ENCODE data around the gene CABP4. TPM values are rescaled to one million over a fixed set of nuclear protein-coding genes. Genes with fewer than 3 reads are reported as not detected.

Gene CABP4
- total and polyA plus RNA-seq, 8 donors, result 0.58 to 1.5 (median 0.99) TPM; not detected in 1

GRCh38 chr11:67449116-67449844 is 5.9 kb upstream of the CABP4 start:
- H3K27me3 ChIP-seq, result no peaks in the 10 kb centered on the region
- 50 to 54% methylated on average over 9 of the region's 9 CpGs for WGBS, 2 donors
- H3K36me3 ChIP-seq, result no peaks in the 10 kb centered on the region
- ATAC-seq, result peak in 2 of 4 donors; percentile 30 to 66
- TF ChIP-seq CTCF (IDR thresholded peaks at IDR 0.05), result no peak
- H3K9me3 ChIP-seq, result no peaks in the 10 kb centered on the region
- no peak overlapping the region for H3K4me3 ChIP-seq
- DNase-seq, result no peak
- intact Hi-C loops (cut with DNase I), result no loop called here
- peaks cover 0 to 3% (median 0%) of the 10 kb centered on the region in 3 donors for H3K4me1 ChIP-seq
- no peak for FAIRE-seq
- no peak overlapping the region for H3K27ac ChIP-seq

- WGBS, 2 donors, result 88 to 90% methylated on average over 24 to 25 of the region's 25 CpGs
- H3K27ac ChIP-seq, result no peak overlapping the region
- intact Hi-C loops (cut with DNase I), result no loop called here
- H3K4me1 ChIP-seq, result peaks cover 0 to 2% (median 0%) of the 10 kb centered on the region in 3 donors
- no peak for FAIRE-seq
- no peak for TF ChIP-seq CTCF (IDR thresholded peaks at IDR 0.05)
- H3K9me3 ChIP-seq, result no peaks in the 10 kb centered on the region
- DNase-seq, result peak in 1 of 6 donors; percentile 48
- ATAC-seq, result no peak
- no peaks in the 10 kb centered on the region for H3K27me3 ChIP-seq
- H3K4me3 ChIP-seq, result no peak overlapping the region
- H3K36me3 ChIP-seq, result no peaks in the 10 kb centered on the region
Measured at GRCh38 chr11:67450796-67451657, 4.1 kb upstream of the CABP4 start.

- DNase-seq (no peak), FAIRE-seq (no peak), ATAC-seq (no peak)
- WGBS, 2 donors, result 88 to 95% methylated on average over 14 of the region's 14 CpGs
- Histone ChIP-seq H3K4me3 (no peak overlapping the region), H3K27ac (no peak overlapping the region), H3K36me3 (no peaks in the 10 kb centered on the region), H3K4me1 (peaks cover 0 to 2% (median 0%) of the 10 kb centered on the region in 3 donors), H3K27me3 (no peaks in the 10 kb centered on the region), H3K9me3 (no peaks in the 10 kb centered on the region)
- intact Hi-C loops (cut with DNase I), result no loop called here
- TF ChIP-seq CTCF (IDR thresholded peaks at IDR 0.05), result no peak
Measured at GRCh38 chr11:67451658-67451976, 3.5 kb upstream of the CABP4 start.

- Histone ChIP-seq H3K4me1 (peaks cover 0 to 2% (median 0%) of the 10 kb centered on the region in 3 donors), H3K4me3 (peak within 1 kb of the TSS in 1 of 4 donors; percentile 18), H3K9me3 (no peaks in the 10 kb centered on the region), H3K36me3 (no peaks in the 10 kb centered on the region), H3K27ac (peak within 1 kb of the TSS in 2 of 4 donors; percentile 7 to 17), H3K27me3 (no peaks in the 10 kb centered on the region)
- DNase-seq, result peak in 4 of 6 donors; percentile 42 to 86 (median 72)
- peak in 1 of 4 donors; percentile 9 for TF ChIP-seq CTCF (IDR thresholded peaks at IDR 0.05)
- no peak for FAIRE-seq
- intact Hi-C loops (cut with DNase I), result no loop called here
- ATAC-seq, result peak; percentile 54 to 82 (median 57)
- WGBS, 2 donors, result 68 to 78% methylated on average over 32 to 33 of the region's 33 CpGs
Measured at GRCh38 chr11:67452141-67452952, 2.8 kb upstream of the CABP4 start, which contains the start of gene GPR152. GPR152 (minus strand) TSS chr11:67452729; CDS start chr11:67452724, 5 bp downstream.

Measured in pancreas (tissue), 10 donors.